Measurements from ENCODE around the gene KLHL1. TPM values are rescaled to one million over a fixed set of nuclear protein-coding genes. Genes with fewer than 3 reads are reported as not detected.

The KLHL1 gene
- total and polyA plus RNA-seq, 2 of the 13 experiments (the other 11 are each of a cell fraction or from before 2014, with no cell fraction given) = 0.01 TPM; not detected in 1

DNA sequence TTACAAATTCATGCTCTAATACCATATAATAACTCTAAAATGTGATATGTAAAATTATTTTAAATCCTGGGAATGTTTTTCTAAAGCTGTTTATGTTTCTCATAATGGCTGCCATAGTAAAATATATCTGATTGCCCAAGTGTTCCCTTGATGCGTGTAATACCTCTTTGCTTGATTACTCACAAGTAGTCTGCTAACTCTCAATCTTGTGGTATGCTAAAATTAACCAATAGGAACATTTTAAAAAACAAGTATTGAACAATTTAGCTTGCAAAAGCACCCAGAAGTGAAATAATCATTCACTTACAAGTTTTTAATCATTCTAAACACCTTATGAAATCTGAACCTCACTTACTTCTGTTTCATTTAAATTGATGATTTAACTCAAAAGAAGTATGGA is 386.6 kb downstream of the KLHL1 start:
- no peak overlapping the region for H3K4me3 ChIP-seq (replicated peaks in 1 of 3; ENCODE audit: insufficient read depth in 1 of 3, low read depth in 2 of 3, low read length in 3 of 3)
- TF ChIP-seq GABPB1 (CRISPR knock-in tag; IDR thresholded peaks at IDR 0.05) (no peak), FOXJ3 (CRISPR knock-in tag; IDR thresholded peaks at IDR 0.05; ENCODE audit: borderline replicate concordance) (no peak), ZNF138 (CRISPR knock-in tag; IDR thresholded peaks at IDR 0.05; ENCODE audit: low read depth) (no peak), PCBP2 (optimal IDR thresholded peaks at IDR 0.05; ENCODE audit: low read depth, low read length, poor library complexity, severe bottlenecking) (no peak), JUND (CRISPR knock-in tag; IDR thresholded peaks at IDR 0.05) (no peak), SRY (CRISPR knock-in tag; IDR thresholded peaks at IDR 0.05) (no peak), SRSF1 (optimal IDR thresholded peaks at IDR 0.05; ENCODE audit: low read depth, low read length) (no peak), KLF12 (CRISPR knock-in tag; IDR thresholded peaks at IDR 0.05; ENCODE audit: borderline replicate concordance) (no peak), MLLT10 (CRISPR knock-in tag; IDR thresholded peaks at IDR 0.05) (no peak), WIZ (CRISPR knock-in tag; IDR thresholded peaks at IDR 0.05) (no peak)
- TF ChIP-seq, protein P1, sequence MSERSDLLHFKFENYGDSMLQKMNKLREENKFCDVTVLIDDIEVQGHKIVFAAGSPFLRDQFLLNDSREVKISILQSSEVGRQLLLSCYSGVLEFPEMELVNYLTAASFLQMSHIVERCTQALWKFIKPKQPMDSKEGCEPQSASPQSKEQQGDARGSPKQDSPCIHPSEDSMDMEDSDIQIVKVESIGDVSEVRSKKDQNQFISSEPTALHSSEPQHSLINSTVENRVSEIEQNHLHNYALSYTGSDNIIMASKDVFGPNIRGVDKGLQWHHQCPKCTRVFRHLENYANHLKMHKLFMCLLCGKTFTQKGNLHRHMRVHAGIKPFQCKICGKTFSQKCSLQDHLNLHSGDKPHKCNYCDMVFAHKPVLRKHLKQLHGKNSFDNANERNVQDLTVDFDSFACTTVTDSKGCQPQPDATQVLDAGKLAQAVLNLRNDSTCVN (CRISPR knock-in tag; IDR thresholded peaks at IDR 0.05; ENCODE audit: borderline replicate concordance) = no peak
- DNase-seq (ENCODE audit: low spot score) (no peak), FAIRE-seq (no peak), ATAC-seq (no peak)
- peaks cover 9% of the 10 kb centered on the region for H3K4me1 ChIP-seq (ENCODE audit: insufficient read depth, low read length)
- intact Hi-C loops (cut with micrococcal nuclease; ENCODE audit: unreplicated experiment) (no loop called here), in situ Hi-C loops (cut with HindIII; ENCODE audit: extremely low pct_ligation_motif_present, low pct_unique_long_range_greater_than_20kb) (no loop called here)
- no peaks in the 10 kb centered on the region for H3K36me3 ChIP-seq (replicated peaks in 1 of 2; ENCODE audit: control insufficient read depth in 1 of 2, insufficient read depth in 2 of 2, low read length in 2 of 2)
- no peak overlapping the region for H3K4me2 ChIP-seq (ENCODE audit: low read depth, low read length)
- H3K9ac ChIP-seq (ENCODE audit: insufficient read depth, low read depth, low read length) = no peak overlapping the region
- no peak overlapping the region for H3K27ac ChIP-seq (ENCODE audit: extremely low read length, insufficient read depth, low read length)
- H3K9me3 ChIP-seq (ENCODE audit: low read length) = no peaks in the 10 kb centered on the region
- H2AFZ ChIP-seq (ENCODE audit: low read length) = no peak overlapping the region
- BruUV-seq (replicated peaks) = no TSS peak
- H4K20me1 ChIP-seq (ENCODE audit: insufficient read depth, low read length) = no peaks in the 10 kb centered on the region
- CTCF ChIA-PET (ENCODE audit: low intra/inter-chr PET ratio, low total read pairs) = no interaction called here
- WGBS (ENCODE audit: low lambda C conversion rate) = 3% methylated on average over 1 of the region's 1 CpG
- no peaks in the 10 kb centered on the region for H3K79me2 ChIP-seq (ENCODE audit: insufficient read depth, low read length)
- POLR2A ChIA-PET = no interaction called here
- no peaks in the 10 kb centered on the region for H3K27me3 ChIP-seq (ENCODE audit: control insufficient read depth in 1 of 2, insufficient read depth in 2 of 2, low read length in 2 of 2)
